Endodermal cell (in vitro differentiated cells): ENCODE results near the gene ACAP3. TPM values are rescaled to one million over a fixed set of nuclear protein-coding genes. Genes with fewer than 3 reads are reported as not detected.

Experiments used
- DNase-seq: peaks from one replicate; pipeline ENCODE4 v3.0.0-alpha.2; 2017
- H3K27ac ChIP-seq: 2 replicates; pipeline ENCODE4 v1.5.1; 2013; ENCODE audit warnings: mild to moderate bottlenecking, low read depth, low read length, moderate library complexity
- H3K27me3 ChIP-seq: 2 replicates; pipeline ENCODE4 v1.6.1; 2013; ENCODE audit warnings: mild to moderate bottlenecking, low read length, moderate library complexity; ENCODE audit not compliant: insufficient read depth, control insufficient read depth, poor library complexity, severe bottlenecking
- H3K36me3 ChIP-seq: 2 replicates; pipeline ENCODE4 v1.7.0; 2013; ENCODE audit warnings: mild to moderate bottlenecking, low read length, moderate library complexity; ENCODE audit not compliant: control insufficient read depth, insufficient read depth
- H3K4me1 ChIP-seq: one replicate; pipeline ENCODE4 v1.7.0; 2013; ENCODE audit warnings: low read length; ENCODE audit not compliant: control insufficient read depth, insufficient read depth
- H3K4me3 ChIP-seq: 2 replicates; pipeline ENCODE4 v1.5.1; 2013; ENCODE audit warnings: mild to moderate bottlenecking, low read length, moderate library complexity
- H3K9ac ChIP-seq: 2 replicates; pipeline ENCODE4 v1.6.1; 2013; ENCODE audit warnings: mild to moderate bottlenecking, low read length, moderate library complexity; ENCODE audit not compliant: poor library complexity, severe bottlenecking; ENCODE audit errors: extremely low read depth
- H3K9me3 ChIP-seq: 2 replicates; pipeline ENCODE4 v1.6.1; 2013; ENCODE audit warnings: mild to moderate bottlenecking, low read length, moderate library complexity; ENCODE audit not compliant: control insufficient read depth
- H3K27ac Mint-ChIP-seq: 2 replicates; pipeline ENCODE4 v1.8.0; 2020; ENCODE audit warnings: mixed read lengths
- H3K27me3 Mint-ChIP-seq: 2 replicates; pipeline ENCODE4 v1.8.0; 2021; ENCODE audit warnings: mild to moderate bottlenecking, mixed read lengths; ENCODE audit not compliant: insufficient read depth
- H3K36me3 Mint-ChIP-seq: 2 replicates; pipeline ENCODE4 v1.8.0; 2020; ENCODE audit warnings: low read depth, mixed read lengths
- H3K4me1 Mint-ChIP-seq: 2 replicates; pipeline ENCODE4 v1.8.0; 2020; ENCODE audit warnings: mixed read lengths
- H3K4me3 Mint-ChIP-seq: 2 replicates; pipeline ENCODE4 v1.8.0; 2020; ENCODE audit warnings: mild to moderate bottlenecking, moderate library complexity, mixed read lengths
- H3K9me3 Mint-ChIP-seq: 2 replicates; pipeline ENCODE4 v1.8.0; 2020; ENCODE audit warnings: mild to moderate bottlenecking, mixed read lengths
- CTCF ChIP-seq: fragments of 200-600 bp; sonication (generic); conservative IDR thresholded peaks from 2 replicates; pipeline ENCODE4 v1.5.0; 2021; ENCODE audit warnings: antibody characterized with exemption, mild to moderate bottlenecking
- WGBS, 2 experiments: methylation state at CpG; one replicate each; pipeline versions ENCODE4 v1.1.5 to v1.1.7; 2013; ENCODE audit warnings: missing lambda C conversion rate in 2 of 2, mixed read lengths in 1 of 2; ENCODE audit not compliant: insufficient coverage in 1 of 2, insufficient read length in 1 of 2; 5-methylcytosine and 5-hydroxymethylcytosine counted together
- total RNA-seq, 2 donors: library from RNA; stranded (reverse); fragmentation: NEBNext Ultra II Directional in 1 of 2; extraction: Animal tissue kit (Norgen Biotek cat#: 25700) in 1 of 2; gene quantifications; 2 replicates in 1 of 2; 3 replicates in 1 of 2; pipeline ENCODE4 v1.2.1, GENCODE V29; 2021

The ACAP3 gene
- total RNA-seq, 2 donors from 2014 or later = 36.8 to 43.5 TPM

DNA sequence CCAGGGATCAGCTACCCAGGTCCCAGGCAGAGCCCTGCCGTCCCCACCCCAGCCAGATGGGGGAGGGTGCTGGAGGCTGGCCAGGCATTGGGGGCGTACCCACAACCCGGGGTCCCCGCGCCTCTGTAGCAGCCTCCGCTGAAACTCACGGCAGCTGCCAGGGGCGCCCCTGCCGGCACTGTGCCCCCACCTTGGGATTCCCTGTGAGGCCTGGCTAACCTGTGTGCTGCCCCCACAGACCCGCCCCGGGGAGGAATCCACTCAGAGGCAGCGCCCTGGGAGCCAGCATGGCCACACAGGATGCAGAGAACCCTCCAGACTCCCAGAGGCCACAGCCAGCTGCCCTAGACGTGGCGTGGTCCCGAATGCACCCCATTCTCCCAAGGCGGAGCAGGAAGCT lies 37.7 kb upstream of the ACAP3 start:
- H3K27me3 Mint-ChIP-seq = no peaks in the 10 kb centered on the region
- Histone ChIP-seq H3K27me3 (no peaks in the 10 kb centered on the region), H3K9me3 (no peaks in the 10 kb centered on the region), H3K4me1 (peaks cover 5% of the 10 kb centered on the region), H3K9ac (no peak overlapping the region), H3K36me3 (peaks cover 12% of the 10 kb centered on the region), H3K4me3 (no peak overlapping the region), H3K27ac (no peak overlapping the region)
- 94 to 97% methylated on average over 12 to 16 of the region's 16 CpGs for WGBS, 2 experiments
- TF ChIP-seq CTCF = no peak
- no peaks in the 10 kb centered on the region for H3K9me3 Mint-ChIP-seq
- DNase-seq = no peak
- H3K27ac Mint-ChIP-seq = no peak overlapping the region
- peaks cover 11% of the 10 kb centered on the region for H3K36me3 Mint-ChIP-seq
- H3K4me3 Mint-ChIP-seq = no peak overlapping the region
- peaks cover 2% of the 10 kb centered on the region for H3K4me1 Mint-ChIP-seq

- peak; percentile 82 for DNase-seq
- no peak overlapping the region for H3K9ac ChIP-seq
- peak; percentile 75 for TF ChIP-seq CTCF
- 88 to 91% methylated on average over 11 to 15 of the region's 15 CpGs for WGBS, 2 experiments
- no peaks in the 10 kb centered on the region for H3K27me3 ChIP-seq
- peaks cover 14% of the 10 kb centered on the region for H3K36me3 ChIP-seq
- H3K9me3 Mint-ChIP-seq = no peaks in the 10 kb centered on the region
- peaks cover 15% of the 10 kb centered on the region for H3K36me3 Mint-ChIP-seq
- H3K27ac Mint-ChIP-seq = no peak overlapping the region
- no peaks in the 10 kb centered on the region for H3K9me3 ChIP-seq
- H3K27ac ChIP-seq = no peak overlapping the region
- H3K4me3 Mint-ChIP-seq = no peak overlapping the region
- peaks cover 5% of the 10 kb centered on the region for H3K4me1 ChIP-seq
- H3K4me1 Mint-ChIP-seq = peaks cover 2% of the 10 kb centered on the region
- no peaks in the 10 kb centered on the region for H3K27me3 Mint-ChIP-seq
- H3K4me3 ChIP-seq = no peak overlapping the region
Measured at GRCh38 chr1:1344655-1345361, 37.1 kb upstream of the ACAP3 start.

GRCh38 chr1:1343811-1344421 lies 36.2 kb upstream of the ACAP3 start:
- Histone ChIP-seq H3K36me3 (peaks cover 14% of the 10 kb centered on the region), H3K9ac (no peak overlapping the region), H3K27me3 (no peaks in the 10 kb centered on the region), H3K4me1 (peaks cover 5% of the 10 kb centered on the region), H3K27ac (no peak overlapping the region), H3K4me3 (no peak overlapping the region), H3K9me3 (no peaks in the 10 kb centered on the region)
- Mint-ChIP-seq H3K27me3 (no peaks in the 10 kb centered on the region), H3K36me3 (peaks cover 18% of the 10 kb centered on the region), H3K4me3 (no peak overlapping the region), H3K4me1 (peaks cover 2% of the 10 kb centered on the region), H3K9me3 (no peaks in the 10 kb centered on the region), H3K27ac (no peak overlapping the region)
- no peak for TF ChIP-seq CTCF
- no peak for DNase-seq
- 93 to 95% methylated on average over 10 to 24 of the region's 24 CpGs for WGBS, 2 experiments
